Measurements from ENCODE around the gene SYNPO2.

SYNPO2 gene

DNA sequence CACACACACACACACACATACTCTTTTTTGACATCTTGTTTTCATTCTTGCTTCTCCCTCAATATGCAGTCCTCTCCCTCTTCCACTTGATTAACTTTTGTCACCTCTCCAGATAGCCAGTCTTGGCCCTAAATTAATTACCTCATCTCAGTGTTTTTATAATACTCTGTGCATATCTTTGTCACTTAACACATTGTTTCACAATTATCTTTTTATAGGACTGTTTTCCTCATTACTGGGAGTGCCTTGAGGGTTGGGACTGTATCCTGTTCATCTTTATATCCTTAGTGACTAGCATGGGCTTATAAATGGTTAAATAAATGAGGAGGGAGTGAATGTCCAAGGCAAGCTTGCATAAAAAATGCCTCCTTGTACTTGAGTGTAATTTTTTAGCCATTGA is 33.1 kb downstream of the SYNPO2 start:
- Mint-ChIP-seq H3K4me1 (ENCODE audit: low read depth in 2 of 2) (no peaks in the 10 kb centered on the region), H3K27me3 (peaks cover 16 to 27% of the 10 kb centered on the region in 2 donors), H3K4me3 (no peak overlapping the region), H3K27ac (no peak overlapping the region), H3K9me3 (no peaks in the 10 kb centered on the region), H3K36me3 (ENCODE audit: insufficient read depth) (no peaks in the 10 kb centered on the region)
- DNase-seq, result no peak
- no peak for ATAC-seq (replicated peaks)

DNA sequence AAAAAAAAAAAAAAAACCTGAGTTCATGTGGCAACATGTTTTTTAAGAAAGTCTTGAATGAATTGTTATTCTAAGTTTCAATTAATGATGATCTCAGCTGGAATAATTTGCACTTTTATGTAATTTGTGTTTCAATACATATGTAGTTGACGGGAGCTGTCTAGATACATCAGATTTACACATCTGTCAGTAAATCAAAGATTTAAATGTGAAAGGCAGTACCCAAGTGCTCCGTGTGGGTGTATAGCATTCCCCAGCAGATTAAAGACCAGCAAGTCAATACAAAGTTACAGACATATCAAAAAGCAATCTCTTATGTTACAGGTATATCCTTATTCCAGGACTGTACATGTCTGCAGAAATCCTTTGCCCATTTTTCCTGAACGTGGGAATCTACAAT is 35.2 kb downstream of the SYNPO2 start:
- Mint-ChIP-seq H3K9me3 (no peaks in the 10 kb centered on the region), H3K4me3 (no peak overlapping the region)
- no peak for ATAC-seq (replicated peaks)

GRCh38 chr4:118927974-118928373 is 39.3 kb downstream of the SYNPO2 start:
- no peaks in the 10 kb centered on the region for H3K36me3 Mint-ChIP-seq (ENCODE audit: insufficient read depth)
- no peak overlapping the region for H3K27ac Mint-ChIP-seq
- peaks cover 0 to 8% of the 10 kb centered on the region in 2 donors for H3K27me3 Mint-ChIP-seq
- DNase-seq (no peak), ATAC-seq (replicated peaks) (no peak)
- no peaks in the 10 kb centered on the region for H3K4me1 Mint-ChIP-seq (ENCODE audit: low read depth in 2 of 2)
- H3K4me3 Mint-ChIP-seq, result no peak overlapping the region
- H3K9me3 Mint-ChIP-seq, result no peaks in the 10 kb centered on the region

More for the DNA sequence above, 35.2 kb downstream of the SYNPO2 start:
- H3K27me3 Mint-ChIP-seq, result peaks cover 16 to 31% of the 10 kb centered on the region in 2 donors
- H3K4me1 Mint-ChIP-seq (ENCODE audit: low read depth in 2 of 2), result no peaks in the 10 kb centered on the region
- no peak for DNase-seq
- no peak overlapping the region for H3K27ac Mint-ChIP-seq
- no peaks in the 10 kb centered on the region for H3K36me3 Mint-ChIP-seq (ENCODE audit: insufficient read depth)

DNA sequence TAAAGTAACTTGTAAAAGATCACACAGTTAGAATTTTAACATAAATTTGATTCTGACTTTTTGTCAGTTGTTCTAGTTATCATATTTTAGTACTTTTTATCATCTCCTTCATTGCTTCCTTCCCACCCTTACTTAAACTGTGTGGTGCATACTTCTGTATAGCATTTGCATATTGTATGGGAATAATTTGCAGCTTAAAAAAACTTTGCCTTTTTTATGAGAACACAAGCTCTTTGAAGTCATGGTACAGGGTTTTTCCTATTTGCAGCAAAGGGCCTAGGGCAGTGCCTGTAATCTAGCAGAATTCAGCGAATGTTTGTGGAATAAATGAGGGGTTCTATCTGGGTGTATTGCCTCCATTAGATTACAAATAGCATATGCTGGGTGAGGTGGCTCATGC is 41.6 kb downstream of the SYNPO2 start:
- DNase-seq, result no peak
- H3K4me3 Mint-ChIP-seq, result no peak overlapping the region
- ATAC-seq (replicated peaks), result no peak
- H3K9me3 Mint-ChIP-seq, result no peaks in the 10 kb centered on the region
- no peaks in the 10 kb centered on the region for H3K36me3 Mint-ChIP-seq (ENCODE audit: insufficient read depth)
- peaks cover 0 to 6% of the 10 kb centered on the region in 2 donors for H3K27me3 Mint-ChIP-seq
- no peaks in the 10 kb centered on the region for H3K4me1 Mint-ChIP-seq (ENCODE audit: low read depth in 2 of 2)
- H3K27ac Mint-ChIP-seq, result no peak overlapping the region

DNA sequence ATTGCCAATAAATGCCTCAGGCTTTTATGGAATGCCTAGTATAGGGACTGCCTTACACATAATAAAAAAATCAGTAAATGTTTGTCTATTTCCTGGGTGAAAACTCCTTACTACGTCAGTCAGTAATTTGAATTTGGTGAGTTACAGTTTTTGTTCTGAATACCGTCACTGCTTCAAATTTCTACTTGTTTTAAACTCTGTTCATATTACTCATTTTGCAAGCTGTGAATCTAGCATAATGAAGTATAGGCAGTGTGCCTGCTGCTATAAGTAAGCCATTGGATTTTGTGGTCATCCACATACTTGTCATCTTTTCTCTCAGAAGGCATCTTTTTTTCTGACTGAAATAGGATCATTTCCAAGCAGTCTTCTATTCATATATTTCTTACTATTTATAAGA is 43.1 kb downstream of the SYNPO2 start:
- H3K36me3 Mint-ChIP-seq (ENCODE audit: insufficient read depth), result no peaks in the 10 kb centered on the region
- DNase-seq, result no peak
- no peaks in the 10 kb centered on the region for H3K9me3 Mint-ChIP-seq
- ATAC-seq (replicated peaks), result no peak
- H3K4me1 Mint-ChIP-seq (ENCODE audit: low read depth in 2 of 2), result no peaks in the 10 kb centered on the region
- peaks cover 0 to 9% of the 10 kb centered on the region in 2 donors for H3K27me3 Mint-ChIP-seq
- H3K27ac Mint-ChIP-seq, result no peak overlapping the region
- H3K4me3 Mint-ChIP-seq, result no peak overlapping the region

GRCh38 chr4:118935819-118936218 is 47.2 kb downstream of the SYNPO2 start:
- no peaks in the 10 kb centered on the region for H3K9me3 Mint-ChIP-seq
- H3K27ac Mint-ChIP-seq, result no peak overlapping the region
- peaks cover 9 to 15% of the 10 kb centered on the region in 2 donors for H3K27me3 Mint-ChIP-seq
- no peaks in the 10 kb centered on the region for H3K4me1 Mint-ChIP-seq (ENCODE audit: low read depth in 2 of 2)
- ATAC-seq (replicated peaks) (no peak), DNase-seq (no peak)
- H3K36me3 Mint-ChIP-seq (ENCODE audit: insufficient read depth), result no peaks in the 10 kb centered on the region
- no peak overlapping the region for H3K4me3 Mint-ChIP-seq

DNA sequence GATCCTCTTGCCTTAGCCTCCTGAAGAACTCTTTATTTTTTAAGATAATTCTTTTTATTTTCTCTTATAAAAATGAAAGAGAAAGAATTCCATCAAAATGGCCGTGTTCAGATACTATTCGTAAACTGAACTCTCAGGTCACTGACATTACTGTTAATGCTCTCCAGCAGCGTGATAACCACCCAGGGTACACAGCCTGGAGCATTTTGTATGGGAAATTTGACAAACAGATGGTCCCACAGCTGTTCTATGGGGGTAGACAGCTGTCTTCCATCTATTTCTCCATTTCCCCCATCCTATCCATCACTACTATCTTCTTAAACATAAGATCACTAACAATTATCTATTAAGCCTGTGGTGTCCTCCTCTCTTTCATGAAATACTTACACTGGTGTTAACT is 47.8 kb downstream of the SYNPO2 start:
- Mint-ChIP-seq H3K4me1 (ENCODE audit: low read depth in 2 of 2) (no peaks in the 10 kb centered on the region), H3K36me3 (ENCODE audit: insufficient read depth) (no peaks in the 10 kb centered on the region), H3K4me3 (no peak overlapping the region), H3K27me3 (peaks cover 15 to 21% of the 10 kb centered on the region in 2 donors), H3K27ac (no peak overlapping the region), H3K9me3 (no peaks in the 10 kb centered on the region)
- DNase-seq (no peak), ATAC-seq (replicated peaks) (no peak)

DNA sequence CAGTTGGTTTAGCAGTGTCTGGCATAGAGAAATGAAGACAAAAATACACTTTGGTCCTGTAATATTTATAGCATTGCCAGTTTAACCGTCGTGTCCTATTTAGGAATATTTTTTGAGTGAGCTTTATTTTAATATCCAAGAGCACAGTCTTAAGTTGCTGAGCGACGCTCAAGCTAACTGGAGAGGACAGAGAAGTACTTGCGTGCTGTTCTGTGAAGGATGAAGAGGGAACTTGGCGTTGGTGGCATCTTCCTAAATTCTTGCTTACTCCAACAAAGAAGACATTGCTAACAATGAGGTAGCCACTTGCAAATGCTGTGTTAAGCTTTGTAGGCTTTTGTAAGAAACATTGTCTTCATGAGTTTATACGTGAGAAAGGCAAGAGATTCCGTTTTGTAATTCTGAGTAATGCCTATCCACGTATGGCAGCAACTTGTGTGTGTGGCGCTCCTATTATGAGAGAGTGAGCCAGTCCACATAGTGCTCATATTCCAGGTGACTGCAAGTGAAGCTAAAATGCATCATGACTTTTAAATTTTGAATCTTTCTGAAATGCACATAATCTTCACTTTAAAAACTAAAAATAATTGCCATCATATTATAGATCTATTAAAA is 50.6 kb downstream of the SYNPO2 start:
- ATAC-seq (replicated peaks), result no peak
- no peak overlapping the region for H3K27ac Mint-ChIP-seq
- H3K27me3 Mint-ChIP-seq, result peaks cover 19 to 26% of the 10 kb centered on the region in 2 donors

GRCh38 chr4:118941149-118941548 is 52.5 kb downstream of the SYNPO2 start:
- Mint-ChIP-seq H3K4me3 (no peak overlapping the region), H3K27me3 (peaks cover 26% of the 10 kb centered on the region in 2 donors), H3K4me1 (ENCODE audit: low read depth in 2 of 2) (no peaks in the 10 kb centered on the region), H3K36me3 (ENCODE audit: insufficient read depth) (no peaks in the 10 kb centered on the region), H3K27ac (no peak overlapping the region), H3K9me3 (no peaks in the 10 kb centered on the region)
- ATAC-seq (replicated peaks) (no peak), DNase-seq (no peak)

More for the DNA sequence above, 50.6 kb downstream of the SYNPO2 start:
- Mint-ChIP-seq H3K9me3 (no peaks in the 10 kb centered on the region), H3K4me3 (no peak overlapping the region), H3K36me3 (ENCODE audit: insufficient read depth) (no peaks in the 10 kb centered on the region), H3K4me1 (ENCODE audit: low read depth in 2 of 2) (no peaks in the 10 kb centered on the region)
- DNase-seq, result no peak

- no peaks in the 10 kb centered on the region for H3K36me3 Mint-ChIP-seq (ENCODE audit: insufficient read depth)
- H3K27me3 Mint-ChIP-seq, result peaks cover 23 to 31% of the 10 kb centered on the region in 2 donors
- H3K9me3 Mint-ChIP-seq, result no peaks in the 10 kb centered on the region
- ATAC-seq (replicated peaks) (no peak), DNase-seq (no peak)
- no peak overlapping the region for H3K4me3 Mint-ChIP-seq
- H3K4me1 Mint-ChIP-seq (ENCODE audit: low read depth in 2 of 2), result no peaks in the 10 kb centered on the region
- H3K27ac Mint-ChIP-seq, result no peak overlapping the region
Measured at GRCh38 chr4:118941799-118942198, 53.1 kb downstream of the SYNPO2 start.

- DNase-seq, result no peak
- no peak for ATAC-seq (replicated peaks)
- Mint-ChIP-seq H3K9me3 (no peaks in the 10 kb centered on the region), H3K27me3 (peaks cover 23 to 37% of the 10 kb centered on the region in 2 donors), H3K4me1 (ENCODE audit: low read depth in 2 of 2) (no peaks in the 10 kb centered on the region), H3K27ac (no peak overlapping the region), H3K4me3 (no peak overlapping the region), H3K36me3 (ENCODE audit: insufficient read depth) (no peaks in the 10 kb centered on the region)
Measured at GRCh38 chr4:118942465-118942864, 53.8 kb downstream of the SYNPO2 start.

GRCh38 chr4:118947095-118947494 is 58.4 kb downstream of the SYNPO2 start:
- H3K9me3 Mint-ChIP-seq, result no peaks in the 10 kb centered on the region
- no peak for DNase-seq
- H3K36me3 Mint-ChIP-seq (ENCODE audit: insufficient read depth), result no peaks in the 10 kb centered on the region
- H3K27ac Mint-ChIP-seq, result no peak overlapping the region
- H3K4me3 Mint-ChIP-seq, result no peak overlapping the region
- ATAC-seq (replicated peaks), result no peak
- peaks cover 16 to 32% of the 10 kb centered on the region in 2 donors for H3K27me3 Mint-ChIP-seq
- H3K4me1 Mint-ChIP-seq (ENCODE audit: low read depth in 2 of 2), result no peaks in the 10 kb centered on the region

GRCh38 chr4:118948545-118949144 is 60.0 kb downstream of the SYNPO2 start:
- DNase-seq (no peak), ATAC-seq (replicated peaks) (no peak)
- Mint-ChIP-seq H3K4me3 (no peak overlapping the region), H3K4me1 (ENCODE audit: low read depth in 2 of 2) (no peaks in the 10 kb centered on the region), H3K9me3 (no peaks in the 10 kb centered on the region), H3K27ac (peak overlapping the region in 1 of 2 donors; percentile 18), H3K27me3 (peaks cover 16 to 32% of the 10 kb centered on the region in 2 donors), H3K36me3 (ENCODE audit: insufficient read depth) (no peaks in the 10 kb centered on the region)

GRCh38 chr4:118950224-118950623 is 61.6 kb downstream of the SYNPO2 start:
- Mint-ChIP-seq H3K9me3 (no peaks in the 10 kb centered on the region), H3K4me1 (ENCODE audit: low read depth in 2 of 2) (no peaks in the 10 kb centered on the region), H3K27me3 (peaks cover 21 to 32% of the 10 kb centered on the region in 2 donors), H3K4me3 (no peak overlapping the region), H3K27ac (no peak overlapping the region), H3K36me3 (ENCODE audit: insufficient read depth) (no peaks in the 10 kb centered on the region)
- DNase-seq (no peak), ATAC-seq (replicated peaks) (no peak)
